ENCODE data around the gene DLEU7. TPM values are rescaled to one million over a fixed set of nuclear protein-coding genes. Genes with fewer than 3 reads are reported as not detected.
A peak's percentile ranks its signal among the peaks of the same experiment; 100 is the strongest.

Gene DLEU7
- total RNA-seq, 1 experiment from 2014 or later: 3.6 TPM

DNA sequence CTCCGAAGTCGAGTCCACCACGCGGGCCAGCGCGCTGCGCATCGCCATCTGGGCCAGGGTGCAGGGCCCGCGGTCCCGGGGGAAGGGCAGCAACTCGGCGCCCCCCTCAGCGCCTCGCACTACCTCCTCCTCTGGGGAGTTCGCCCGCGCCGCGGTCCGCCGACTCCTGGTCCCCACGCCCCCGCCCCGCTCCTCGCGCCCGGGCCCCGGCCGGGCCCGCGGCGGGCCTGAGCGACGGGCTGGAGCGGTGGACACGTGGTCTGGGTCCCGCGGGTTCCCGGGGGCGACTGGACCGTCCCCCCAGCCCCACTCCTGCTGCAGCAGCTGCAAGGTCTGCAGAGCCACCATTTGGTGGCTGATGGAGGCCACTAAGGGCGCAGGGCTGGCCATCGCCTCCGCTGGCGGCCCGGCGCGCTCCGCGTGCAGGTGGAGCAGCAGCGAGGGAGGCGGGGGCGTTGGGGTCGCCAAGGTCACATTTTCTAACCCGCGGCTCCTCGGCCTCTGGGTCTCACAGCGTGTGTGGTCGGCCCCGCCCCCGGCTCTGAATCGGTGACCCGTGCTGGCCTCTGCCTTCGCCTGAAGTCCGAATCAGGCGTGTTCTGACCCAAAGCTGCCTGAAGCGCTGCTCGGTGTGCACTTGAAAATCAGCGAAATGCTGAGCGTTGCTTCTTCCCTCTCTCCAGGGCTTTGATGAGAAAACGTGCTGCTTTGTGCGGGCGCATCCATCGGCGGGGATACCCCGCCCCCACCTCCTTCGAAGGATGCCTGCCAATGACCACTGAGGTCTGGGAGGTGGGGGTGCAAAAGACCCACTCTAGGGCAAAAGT lies at the start of gene DLEU7 (continued):
- TF ChIP-seq ZNF263 (CRISPR knock-in tag; IDR thresholded peaks at IDR 0.05; ENCODE audit: low read depth) (peak; percentile 47; the same call in 1 of the 2 replicates), FOXK1 (CRISPR knock-in tag; IDR thresholded peaks at IDR 0.05) (no peak), ZNF219 (CRISPR knock-in tag; IDR thresholded peaks at IDR 0.05; ENCODE audit: borderline replicate concordance) (0 out of 2 replicates have a peak, but pooled peaks have one; percentile 20), ZNF423 (CRISPR knock-in tag; IDR thresholded peaks at IDR 0.05) (no peak), TCF7 (CRISPR knock-in tag; IDR thresholded peaks at IDR 0.05; ENCODE audit: low read depth) (0 out of 2 replicates have a peak, but pooled peaks have one; percentile 70), FOXP1 (CRISPR knock-in tag; IDR thresholded peaks at IDR 0.05; ENCODE audit: borderline replicate concordance) (peak; percentile 88), CREM (CRISPR knock-in tag; IDR thresholded peaks at IDR 0.05) (0 out of 2 replicates have a peak, but pooled peaks have one; percentile 9), ZBTB21 (CRISPR knock-in tag; IDR thresholded peaks at IDR 0.05; ENCODE audit: borderline replicate concordance) (peak; percentile 11; the same call in 1 of the 2 replicates), OVOL2 (CRISPR knock-in tag; IDR thresholded peaks at IDR 0.05; ENCODE audit: borderline replicate concordance) (no peak), GABPB1 (CRISPR knock-in tag; IDR thresholded peaks at IDR 0.05) (no peak), SMAD4 (CRISPR knock-in tag; IDR thresholded peaks at IDR 0.05) (no peak), NFE2L1 (CRISPR knock-in tag; IDR thresholded peaks at IDR 0.05) (peak; percentile 37; the same call in 1 of the 2 replicates), ZNF121 (CRISPR knock-in tag; IDR thresholded peaks at IDR 0.05) (no peak), EMX1 (CRISPR knock-in tag; IDR thresholded peaks at IDR 0.05) (no peak), JAZF1 (CRISPR knock-in tag; IDR thresholded peaks at IDR 0.05) (no peak), KAT7 (CRISPR knock-in tag; IDR thresholded peaks at IDR 0.05; ENCODE audit: borderline replicate concordance) (peak; percentile 57; the same call in 1 of the 2 replicates), ATF1 (CRISPR knock-in tag; IDR thresholded peaks at IDR 0.05) (no peak)
- TF ChIP-seq, protein P1, sequence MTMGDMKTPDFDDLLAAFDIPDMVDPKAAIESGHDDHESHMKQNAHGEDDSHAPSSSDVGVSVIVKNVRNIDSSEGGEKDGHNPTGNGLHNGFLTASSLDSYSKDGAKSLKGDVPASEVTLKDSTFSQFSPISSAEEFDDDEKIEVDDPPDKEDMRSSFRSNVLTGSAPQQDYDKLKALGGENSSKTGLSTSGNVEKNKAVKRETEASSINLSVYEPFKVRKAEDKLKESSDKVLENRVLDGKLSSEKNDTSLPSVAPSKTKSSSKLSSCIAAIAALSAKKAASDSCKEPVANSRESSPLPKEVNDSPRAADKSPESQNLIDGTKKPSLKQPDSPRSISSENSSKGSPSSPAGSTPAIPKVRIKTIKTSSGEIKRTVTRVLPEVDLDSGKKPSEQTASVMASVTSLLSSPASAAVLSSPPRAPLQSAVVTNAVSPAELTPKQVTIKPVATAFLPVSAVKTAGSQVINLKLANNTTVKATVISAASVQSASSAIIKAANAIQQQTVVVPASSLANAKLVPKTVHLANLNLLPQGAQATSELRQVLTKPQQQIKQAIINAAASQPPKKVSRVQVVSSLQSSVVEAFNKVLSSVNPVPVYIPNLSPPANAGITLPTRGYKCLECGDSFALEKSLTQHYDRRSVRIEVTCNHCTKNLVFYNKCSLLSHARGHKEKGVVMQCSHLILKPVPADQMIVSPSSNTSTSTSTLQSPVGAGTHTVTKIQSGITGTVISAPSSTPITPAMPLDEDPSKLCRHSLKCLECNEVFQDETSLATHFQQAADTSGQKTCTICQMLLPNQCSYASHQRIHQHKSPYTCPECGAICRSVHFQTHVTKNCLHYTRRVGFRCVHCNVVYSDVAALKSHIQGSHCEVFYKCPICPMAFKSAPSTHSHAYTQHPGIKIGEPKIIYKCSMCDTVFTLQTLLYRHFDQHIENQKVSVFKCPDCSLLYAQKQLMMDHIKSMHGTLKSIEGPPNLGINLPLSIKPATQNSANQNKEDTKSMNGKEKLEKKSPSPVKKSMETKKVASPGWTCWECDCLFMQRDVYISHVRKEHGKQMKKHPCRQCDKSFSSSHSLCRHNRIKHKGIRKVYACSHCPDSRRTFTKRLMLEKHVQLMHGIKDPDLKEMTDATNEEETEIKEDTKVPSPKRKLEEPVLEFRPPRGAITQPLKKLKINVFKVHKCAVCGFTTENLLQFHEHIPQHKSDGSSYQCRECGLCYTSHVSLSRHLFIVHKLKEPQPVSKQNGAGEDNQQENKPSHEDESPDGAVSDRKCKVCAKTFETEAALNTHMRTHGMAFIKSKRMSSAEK (CRISPR knock-in tag; IDR thresholded peaks at IDR 0.05; ENCODE audit: borderline replicate concordance): no peak
- TF ChIP-seq, protein P2, sequence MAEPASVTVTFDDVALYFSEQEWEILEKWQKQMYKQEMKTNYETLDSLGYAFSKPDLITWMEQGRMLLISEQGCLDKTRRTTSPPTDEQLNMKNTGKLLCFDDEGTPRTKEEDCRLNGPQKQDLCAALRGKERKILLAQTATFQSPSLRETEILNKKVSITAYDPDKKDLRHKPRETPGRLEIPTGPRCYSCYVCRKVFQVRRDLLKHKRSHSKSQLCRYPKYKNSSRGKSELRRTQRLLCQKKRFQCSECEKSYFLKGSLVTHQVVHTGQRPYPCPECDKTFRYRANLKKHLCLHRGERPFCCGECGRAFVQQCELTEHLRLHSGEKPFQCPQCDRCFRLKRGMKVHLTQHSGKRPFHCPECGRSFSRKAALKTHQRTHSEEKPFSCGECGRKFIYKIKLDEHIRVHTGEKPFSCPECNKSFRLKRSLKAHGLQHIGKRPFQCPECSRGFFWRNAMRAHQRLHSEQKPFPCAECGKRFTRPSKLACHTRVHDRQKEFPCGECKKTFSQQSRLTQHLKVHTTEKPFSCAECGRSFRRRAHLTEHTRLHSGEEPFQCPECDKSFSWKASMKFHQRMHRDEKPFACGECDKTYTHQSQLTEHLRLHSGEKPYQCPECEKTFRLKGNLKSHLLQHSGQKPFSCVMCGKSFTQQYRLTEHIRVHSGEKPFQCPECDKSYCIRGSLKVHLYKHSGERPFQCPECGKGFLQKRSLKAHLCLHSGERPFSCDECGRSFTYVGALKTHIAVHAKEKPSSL (CRISPR knock-in tag; conservative IDR thresholded peaks at IDR 0.05): no peak
- TF ChIP-seq, protein P3, sequence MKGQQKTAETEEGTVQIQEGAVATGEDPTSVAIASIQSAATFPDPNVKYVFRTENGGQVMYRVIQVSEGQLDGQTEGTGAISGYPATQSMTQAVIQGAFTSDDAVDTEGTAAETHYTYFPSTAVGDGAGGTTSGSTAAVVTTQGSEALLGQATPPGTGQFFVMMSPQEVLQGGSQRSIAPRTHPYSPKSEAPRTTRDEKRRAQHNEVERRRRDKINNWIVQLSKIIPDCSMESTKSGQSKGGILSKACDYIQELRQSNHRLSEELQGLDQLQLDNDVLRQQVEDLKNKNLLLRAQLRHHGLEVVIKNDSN (CRISPR knock-in tag; IDR thresholded peaks at IDR 0.05): peak; percentile 65; the same call in 1 of the 2 replicates
- TF ChIP-seq, protein P4, sequence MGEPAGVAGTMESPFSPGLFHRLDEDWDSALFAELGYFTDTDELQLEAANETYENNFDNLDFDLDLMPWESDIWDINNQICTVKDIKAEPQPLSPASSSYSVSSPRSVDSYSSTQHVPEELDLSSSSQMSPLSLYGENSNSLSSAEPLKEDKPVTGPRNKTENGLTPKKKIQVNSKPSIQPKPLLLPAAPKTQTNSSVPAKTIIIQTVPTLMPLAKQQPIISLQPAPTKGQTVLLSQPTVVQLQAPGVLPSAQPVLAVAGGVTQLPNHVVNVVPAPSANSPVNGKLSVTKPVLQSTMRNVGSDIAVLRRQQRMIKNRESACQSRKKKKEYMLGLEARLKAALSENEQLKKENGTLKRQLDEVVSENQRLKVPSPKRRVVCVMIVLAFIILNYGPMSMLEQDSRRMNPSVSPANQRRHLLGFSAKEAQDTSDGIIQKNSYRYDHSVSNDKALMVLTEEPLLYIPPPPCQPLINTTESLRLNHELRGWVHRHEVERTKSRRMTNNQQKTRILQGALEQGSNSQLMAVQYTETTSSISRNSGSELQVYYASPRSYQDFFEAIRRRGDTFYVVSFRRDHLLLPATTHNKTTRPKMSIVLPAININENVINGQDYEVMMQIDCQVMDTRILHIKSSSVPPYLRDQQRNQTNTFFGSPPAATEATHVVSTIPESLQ (CRISPR knock-in tag; IDR thresholded peaks at IDR 0.05): no peak
- TF ChIP-seq, protein P5, sequence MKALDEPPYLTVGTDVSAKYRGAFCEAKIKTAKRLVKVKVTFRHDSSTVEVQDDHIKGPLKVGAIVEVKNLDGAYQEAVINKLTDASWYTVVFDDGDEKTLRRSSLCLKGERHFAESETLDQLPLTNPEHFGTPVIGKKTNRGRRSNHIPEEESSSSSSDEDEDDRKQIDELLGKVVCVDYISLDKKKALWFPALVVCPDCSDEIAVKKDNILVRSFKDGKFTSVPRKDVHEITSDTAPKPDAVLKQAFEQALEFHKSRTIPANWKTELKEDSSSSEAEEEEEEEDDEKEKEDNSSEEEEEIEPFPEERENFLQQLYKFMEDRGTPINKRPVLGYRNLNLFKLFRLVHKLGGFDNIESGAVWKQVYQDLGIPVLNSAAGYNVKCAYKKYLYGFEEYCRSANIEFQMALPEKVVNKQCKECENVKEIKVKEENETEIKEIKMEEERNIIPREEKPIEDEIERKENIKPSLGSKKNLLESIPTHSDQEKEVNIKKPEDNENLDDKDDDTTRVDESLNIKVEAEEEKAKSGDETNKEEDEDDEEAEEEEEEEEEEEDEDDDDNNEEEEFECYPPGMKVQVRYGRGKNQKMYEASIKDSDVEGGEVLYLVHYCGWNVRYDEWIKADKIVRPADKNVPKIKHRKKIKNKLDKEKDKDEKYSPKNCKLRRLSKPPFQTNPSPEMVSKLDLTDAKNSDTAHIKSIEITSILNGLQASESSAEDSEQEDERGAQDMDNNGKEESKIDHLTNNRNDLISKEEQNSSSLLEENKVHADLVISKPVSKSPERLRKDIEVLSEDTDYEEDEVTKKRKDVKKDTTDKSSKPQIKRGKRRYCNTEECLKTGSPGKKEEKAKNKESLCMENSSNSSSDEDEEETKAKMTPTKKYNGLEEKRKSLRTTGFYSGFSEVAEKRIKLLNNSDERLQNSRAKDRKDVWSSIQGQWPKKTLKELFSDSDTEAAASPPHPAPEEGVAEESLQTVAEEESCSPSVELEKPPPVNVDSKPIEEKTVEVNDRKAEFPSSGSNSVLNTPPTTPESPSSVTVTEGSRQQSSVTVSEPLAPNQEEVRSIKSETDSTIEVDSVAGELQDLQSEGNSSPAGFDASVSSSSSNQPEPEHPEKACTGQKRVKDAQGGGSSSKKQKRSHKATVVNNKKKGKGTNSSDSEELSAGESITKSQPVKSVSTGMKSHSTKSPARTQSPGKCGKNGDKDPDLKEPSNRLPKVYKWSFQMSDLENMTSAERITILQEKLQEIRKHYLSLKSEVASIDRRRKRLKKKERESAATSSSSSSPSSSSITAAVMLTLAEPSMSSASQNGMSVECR (CRISPR knock-in tag; IDR thresholded peaks at IDR 0.05; ENCODE audit: borderline replicate concordance): peak; percentile 72; the same call in 1 of the 2 replicates
- TF ChIP-seq, protein P6, sequence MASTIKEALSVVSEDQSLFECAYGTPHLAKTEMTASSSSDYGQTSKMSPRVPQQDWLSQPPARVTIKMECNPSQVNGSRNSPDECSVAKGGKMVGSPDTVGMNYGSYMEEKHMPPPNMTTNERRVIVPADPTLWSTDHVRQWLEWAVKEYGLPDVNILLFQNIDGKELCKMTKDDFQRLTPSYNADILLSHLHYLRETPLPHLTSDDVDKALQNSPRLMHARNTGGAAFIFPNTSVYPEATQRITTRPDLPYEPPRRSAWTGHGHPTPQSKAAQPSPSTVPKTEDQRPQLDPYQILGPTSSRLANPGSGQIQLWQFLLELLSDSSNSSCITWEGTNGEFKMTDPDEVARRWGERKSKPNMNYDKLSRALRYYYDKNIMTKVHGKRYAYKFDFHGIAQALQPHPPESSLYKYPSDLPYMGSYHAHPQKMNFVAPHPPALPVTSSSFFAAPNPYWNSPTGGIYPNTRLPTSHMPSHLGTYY (CRISPR knock-in tag; IDR thresholded peaks at IDR 0.05): no peak
